IPS-NIHi11 (cell line): ENCODE results near the gene MS4A6E.
"Not testable (repeated sequence)": the region's sequence is repeated elsewhere in the genome, so short reads cannot be mapped to it uniquely, and the experiment has no call there.

Experiments used
- DNase-seq: peaks from one replicate; pipeline ENCODE4 v3.0.0; 2012; ENCODE audit warnings: mixed read lengths, low spot score

The MS4A6E gene

DNA sequence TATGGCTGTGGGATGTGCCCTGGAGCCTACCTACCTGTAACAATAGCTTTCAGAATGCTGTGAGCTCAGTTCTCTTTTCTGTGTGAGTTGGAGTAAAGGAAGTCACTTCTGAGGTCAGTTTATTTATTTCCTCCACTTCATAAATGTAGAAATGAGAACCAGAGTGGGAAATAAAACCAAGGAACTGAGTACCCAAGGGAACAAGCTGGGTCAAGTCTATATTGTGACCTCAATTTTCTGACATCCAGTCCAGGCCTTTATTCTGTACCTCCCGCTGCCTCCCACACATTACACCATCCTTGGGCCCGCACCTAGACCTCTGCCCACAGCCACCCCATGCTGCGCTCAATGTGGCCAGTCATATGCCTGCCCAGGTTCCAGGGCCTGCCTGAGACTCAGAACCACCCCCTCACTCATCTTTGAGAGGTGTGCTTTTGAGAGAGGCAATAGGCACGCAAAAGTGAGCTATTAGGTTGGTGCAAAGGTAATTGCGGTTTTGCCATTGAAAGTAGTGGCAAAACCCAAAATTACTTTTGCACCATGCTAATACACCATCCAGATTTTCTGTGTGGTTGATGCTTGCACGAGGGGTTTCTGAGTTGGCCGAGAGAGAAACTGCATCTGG, 9.8 kb downstream of the MS4A6E start:
- DNase-seq = no peak

DNA sequence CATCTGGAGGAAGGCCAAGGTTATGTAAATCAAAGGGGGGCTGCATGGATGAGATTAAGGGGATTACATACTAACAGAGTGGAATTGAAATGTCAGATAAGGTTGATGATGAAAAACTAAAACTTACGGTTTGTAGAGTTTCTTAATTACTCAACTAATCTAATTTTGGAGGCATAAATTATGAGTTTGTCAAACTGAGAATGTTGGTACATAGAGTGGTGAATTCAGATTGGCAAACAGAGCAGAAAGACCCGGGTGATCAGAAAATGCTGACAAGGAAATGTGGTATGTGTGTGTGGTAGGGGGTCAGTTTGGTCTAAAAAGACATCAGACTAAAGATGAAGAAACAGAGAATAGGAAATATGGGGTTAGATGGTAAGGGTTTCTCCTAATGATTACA, 11.0 kb downstream of the MS4A6E start:
- DNase-seq = no peak

DNA sequence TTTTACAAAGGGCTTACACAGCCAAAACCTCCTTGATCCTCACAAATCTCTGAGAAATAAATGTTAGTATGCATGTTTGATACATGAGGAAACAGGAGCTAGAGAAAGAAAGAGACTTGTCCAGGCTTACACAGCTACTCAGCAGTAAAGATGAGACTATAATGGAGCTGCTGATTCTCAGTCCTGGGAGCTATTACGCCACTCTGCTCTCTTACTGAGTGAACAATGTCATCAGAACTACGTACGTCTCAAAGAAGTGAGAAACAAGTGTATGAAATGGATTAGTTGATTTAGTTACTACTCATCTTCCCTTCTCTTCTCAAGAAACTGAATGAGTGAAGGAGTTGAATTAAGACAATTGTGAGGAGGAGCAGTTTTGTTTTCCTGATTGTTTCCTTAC, 12.3 kb downstream of the MS4A6E start:
- no peak for DNase-seq

DNA sequence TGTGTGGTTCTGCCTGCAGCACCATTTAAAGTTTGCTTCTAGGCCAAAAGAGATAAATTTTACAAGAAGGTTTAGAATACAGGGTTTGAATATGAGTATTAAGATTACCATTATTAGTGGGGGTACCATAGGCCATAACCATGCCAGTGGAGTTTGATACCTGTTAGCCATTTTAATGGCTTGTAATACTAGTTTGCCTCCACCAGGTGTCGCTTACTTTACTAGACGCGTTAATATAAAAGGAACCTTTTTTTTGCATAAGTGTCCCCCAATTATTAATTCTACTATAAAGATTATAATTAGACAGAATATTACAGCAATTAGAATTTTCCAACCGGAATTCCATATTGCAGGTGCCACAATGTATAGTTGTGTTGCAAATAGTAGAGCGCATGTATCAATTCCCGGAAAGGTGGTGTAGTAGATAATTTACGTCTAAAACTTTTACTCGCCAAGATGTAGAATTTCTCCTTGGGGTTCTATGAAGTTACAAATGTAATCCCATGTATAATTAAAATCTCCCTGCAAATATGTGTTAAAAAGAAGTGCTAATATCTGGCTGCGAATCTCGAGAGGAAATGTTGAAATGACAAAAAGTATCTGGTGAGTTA, 16.1 kb downstream of the MS4A6E start:
- DNase-seq = peak; percentile 21

DNA sequence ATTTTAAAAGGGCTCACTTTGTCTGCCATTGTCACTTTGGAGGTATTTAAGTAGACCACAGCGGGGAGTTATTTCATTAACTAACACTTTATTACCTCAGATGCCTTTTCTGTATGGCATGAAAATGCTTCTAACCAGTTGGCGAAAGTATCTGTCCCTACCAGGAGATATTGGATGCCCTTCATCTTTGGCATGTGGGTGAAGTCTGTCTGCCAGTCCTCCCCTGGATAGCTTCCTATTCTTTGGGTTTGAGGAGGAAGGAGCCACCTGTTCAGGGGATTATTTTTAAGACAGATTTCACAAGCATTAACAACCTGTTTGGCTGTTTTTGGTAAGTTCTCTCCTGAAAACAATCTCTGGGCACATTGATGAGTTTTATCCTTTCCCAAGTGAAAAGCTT, 17.1 kb downstream of the MS4A6E start:
- no peak for DNase-seq

DNA sequence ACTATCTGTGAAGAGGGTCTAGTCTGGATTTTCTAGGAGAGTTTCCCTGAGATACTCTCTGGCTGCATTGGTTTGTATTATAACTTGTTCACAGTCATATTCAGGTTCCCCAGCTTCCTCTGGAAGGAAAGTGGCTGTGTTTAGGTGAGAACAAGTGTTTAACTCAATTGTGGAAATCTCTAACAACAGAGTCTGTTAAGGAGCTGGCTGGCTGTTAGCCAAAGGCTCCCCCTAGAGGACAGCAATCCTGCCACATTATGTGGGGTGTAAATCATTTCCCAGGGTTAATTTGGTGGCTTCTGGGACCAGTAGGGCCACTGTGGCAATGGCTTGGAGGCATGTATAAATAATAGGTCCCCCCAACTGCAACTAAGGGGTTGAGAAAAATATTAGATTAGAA, 18.4 kb downstream of the MS4A6E start:
- DNase-seq = peak; percentile 17

DNA sequence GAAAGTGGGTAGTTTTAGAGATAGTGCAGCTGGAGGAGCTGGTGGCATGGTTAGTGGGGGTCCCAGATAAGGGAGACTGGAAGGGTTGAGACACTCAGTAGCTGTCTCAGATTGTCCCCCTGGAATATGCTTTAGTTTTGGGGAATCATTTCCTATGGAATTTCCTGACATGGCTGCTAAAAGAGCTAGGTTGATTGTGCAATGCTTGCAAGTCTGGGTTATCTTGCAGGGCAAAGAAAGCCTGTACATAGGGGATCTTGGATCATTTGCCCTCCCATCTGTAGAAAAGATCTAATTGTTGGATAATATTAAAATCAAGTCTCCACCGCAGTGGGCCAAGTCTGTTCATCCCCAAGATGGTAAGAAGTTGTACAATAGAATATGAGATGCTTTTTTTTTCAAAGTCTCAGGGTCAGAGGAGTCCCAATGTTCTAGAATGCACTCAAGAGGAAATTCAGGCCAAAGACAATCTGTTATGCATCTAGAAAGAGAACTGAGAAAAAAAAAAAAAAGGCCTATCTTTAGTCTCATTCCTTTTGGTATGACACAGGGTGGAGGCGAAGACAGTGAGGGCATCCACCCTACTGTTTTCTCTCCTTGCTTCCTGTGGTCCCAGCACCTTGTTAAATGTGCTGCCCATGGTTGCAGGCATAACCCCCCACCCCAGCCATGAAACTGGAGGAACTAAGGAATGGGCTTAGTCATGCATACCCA, 20.2 kb downstream of the MS4A6E start:
- DNase-seq = no peak

DNA sequence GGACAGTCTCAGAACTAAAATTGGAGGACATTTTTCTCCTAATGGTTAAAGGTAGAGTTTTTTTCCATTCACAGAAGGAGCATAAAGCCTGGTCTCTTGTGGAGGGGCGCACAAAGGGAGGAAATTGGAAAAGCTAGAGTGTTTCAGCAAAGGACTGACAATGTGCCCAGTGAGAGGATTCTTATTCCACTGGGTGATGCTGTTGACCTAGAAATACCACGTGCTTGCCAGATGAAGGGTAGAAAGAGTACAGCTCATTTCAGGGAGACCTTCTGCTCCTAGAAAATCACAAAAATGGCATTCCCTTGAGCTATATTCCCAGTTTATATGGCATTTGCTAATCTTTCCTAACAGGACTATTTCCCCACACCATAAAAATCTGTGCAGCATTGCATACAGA, 21.1 kb downstream of the MS4A6E start:
- no peak for DNase-seq

DNA sequence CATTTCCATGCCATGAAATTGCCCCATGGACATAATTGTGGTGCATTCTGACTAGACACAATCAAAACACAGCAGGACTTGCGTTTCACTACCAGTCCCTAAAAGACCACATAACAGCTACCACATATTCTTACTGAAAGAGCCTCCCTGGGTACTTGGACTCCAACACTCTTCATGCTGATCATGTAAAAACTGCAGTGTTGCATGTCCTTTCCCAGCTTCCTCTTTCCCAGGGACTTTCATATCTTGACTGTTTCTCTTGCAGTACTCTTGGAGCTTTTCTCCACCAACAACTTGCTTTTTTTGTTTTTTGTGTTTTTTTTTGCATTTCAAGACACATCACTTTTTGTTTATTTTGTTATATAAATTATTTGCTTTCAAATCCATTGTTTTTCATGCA, 22.9 kb downstream of the MS4A6E start:
- no peak for DNase-seq

DNA sequence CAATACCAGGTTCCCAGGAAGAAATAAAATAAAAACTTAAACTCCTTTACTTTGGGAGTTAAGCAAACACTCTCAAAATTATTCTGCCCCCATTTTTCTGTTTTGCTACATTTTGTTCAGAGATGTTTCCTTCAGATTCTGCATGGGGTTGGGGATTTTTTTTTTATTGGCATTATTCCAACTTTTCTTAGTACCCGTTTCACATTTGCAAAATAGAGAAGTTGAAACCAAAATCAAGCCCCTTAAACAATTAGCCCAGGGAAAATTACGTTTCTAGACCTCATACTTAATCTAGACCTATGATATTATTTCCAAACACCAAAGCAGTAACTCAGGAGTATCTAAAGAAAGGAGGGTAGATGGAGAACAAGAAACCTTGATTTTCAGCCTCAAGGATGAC, 30.7 kb downstream of the MS4A6E start:
- no peak for DNase-seq

DNA sequence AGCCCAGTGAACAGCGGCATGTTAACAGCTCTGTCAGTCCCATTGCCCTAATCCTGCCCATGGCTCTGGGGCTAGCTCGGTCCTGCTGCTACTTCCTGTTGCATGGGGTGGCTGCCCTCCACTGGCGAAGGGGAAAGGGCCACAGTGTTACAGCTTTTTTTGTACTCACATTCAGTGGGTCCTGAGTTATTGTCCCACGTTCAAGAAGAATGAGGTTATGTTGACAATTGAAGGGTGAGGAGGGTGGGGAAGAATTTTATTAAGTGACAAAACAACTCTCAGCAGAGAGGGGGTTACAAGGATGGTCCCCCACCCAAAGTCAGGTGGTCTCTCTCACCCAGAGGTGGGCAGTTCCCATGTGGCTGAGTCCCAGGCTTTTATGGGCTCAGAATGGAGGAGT, 33.6 kb downstream of the MS4A6E start:
- DNase-seq = no peak

DNA sequence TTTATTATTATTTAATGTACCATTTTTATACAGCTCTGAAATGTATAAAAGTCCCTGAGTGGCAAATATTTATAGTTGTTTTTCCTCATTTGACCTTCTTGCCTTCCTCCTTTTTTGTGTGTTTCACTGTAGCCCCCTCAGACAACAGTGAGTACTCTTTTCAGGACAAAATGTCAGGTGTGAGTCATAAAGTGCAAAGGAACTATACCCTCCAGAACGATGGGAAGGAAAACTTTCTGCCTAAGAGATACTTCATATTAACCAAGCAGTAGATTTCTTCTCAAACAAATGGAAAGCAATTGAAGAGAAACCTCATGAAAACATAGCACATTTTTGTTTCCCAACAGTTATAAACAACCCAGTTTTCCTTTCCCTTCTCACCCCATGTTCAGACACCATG, 35.2 kb downstream of the MS4A6E start:
- no peak for DNase-seq

DNA sequence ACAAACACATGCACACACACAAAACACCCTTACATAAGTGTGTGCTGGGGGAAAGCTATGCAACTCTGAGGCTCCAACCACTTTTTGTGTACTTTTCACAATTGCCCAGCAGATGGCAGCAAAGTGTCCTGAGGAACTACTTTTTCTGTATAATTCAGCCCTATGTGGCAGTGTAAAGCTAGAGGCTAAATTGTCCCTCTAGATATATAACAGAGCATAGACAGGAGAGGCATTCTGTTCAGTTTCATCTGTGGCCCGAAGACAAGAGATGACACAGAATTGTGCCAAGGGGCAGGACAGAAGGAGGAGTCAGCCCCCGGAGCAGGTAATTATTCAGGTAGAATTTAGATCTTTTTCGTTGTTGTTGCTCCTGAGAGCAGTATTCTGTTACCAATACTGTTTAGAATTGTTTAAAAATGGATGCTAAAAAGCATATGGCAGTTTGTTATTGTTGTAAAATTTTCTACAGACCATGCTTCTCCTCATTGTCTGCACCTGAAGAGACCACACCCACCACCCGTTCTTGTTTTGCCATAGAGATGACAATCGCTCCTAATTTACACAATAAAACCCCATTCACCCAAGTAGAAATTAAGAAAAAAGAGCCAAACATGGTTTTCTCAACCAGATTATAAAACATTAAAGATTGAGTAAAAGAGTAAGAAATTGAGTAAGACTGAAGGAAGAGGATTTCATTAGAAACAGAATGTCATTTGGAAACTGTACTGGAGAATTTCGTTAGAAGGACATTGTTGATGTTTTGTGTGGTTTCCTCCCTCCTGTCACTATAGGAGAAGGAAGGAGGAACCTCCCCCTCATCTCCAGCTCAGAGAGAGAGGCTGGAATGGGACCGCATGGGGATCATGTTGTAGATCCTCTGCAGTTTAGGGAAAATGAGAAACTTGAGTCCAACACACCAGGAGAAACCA, 36.8 kb downstream of the MS4A6E start:
- peak; percentile 75 for DNase-seq

DNA sequence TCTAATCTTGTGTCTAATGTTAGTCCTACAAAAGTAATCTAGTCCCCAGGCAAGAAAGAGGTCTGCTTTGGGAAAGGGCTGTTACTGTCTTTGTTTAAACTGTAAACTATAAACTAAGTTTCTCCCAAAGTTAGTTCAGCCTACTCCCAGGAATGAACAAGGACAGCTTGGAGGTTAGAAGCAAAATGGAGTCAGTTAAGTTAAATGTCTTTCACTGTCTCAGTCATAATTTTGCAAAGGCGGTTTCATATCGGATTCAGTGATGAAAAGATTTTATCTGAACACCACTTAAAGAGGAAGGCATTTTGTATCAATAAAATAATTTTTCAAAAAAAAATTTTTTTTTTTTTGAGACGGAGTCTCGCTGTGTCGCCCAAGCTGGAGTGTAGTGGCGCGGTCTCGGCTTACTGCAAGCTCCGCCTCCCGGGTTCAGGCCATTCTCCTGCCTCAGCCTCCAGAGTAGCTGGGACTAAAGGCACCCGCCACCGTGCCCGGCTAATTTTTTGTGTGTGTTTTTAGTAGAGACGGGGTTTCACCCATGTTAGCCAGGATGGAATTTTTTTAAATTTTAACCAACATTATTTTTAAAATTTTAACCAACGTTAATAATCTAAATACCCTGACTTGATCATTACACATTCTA, 39.3 kb downstream of the MS4A6E start:
- DNase-seq = not testable (repeated sequence)

DNA sequence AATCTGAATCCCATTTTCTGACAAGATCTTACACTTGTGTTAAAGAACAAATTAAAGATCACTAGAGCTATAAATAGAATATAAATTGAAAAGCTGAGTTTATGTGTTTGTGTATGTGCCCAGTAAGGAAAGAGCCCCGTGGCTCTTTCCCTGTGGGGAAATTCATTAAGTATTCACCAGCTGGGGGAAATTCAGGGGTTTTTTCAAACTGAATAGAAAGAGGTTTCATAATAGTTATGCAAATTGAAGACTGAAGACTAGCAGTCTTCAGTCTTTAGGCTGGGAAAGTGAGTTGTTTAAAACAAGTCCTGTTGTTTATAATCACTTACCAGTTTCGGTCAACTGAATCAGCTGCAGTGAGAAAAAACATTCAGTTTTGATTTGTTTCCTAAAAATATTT, 40.0 kb downstream of the MS4A6E start:
- DNase-seq = no peak

DNA sequence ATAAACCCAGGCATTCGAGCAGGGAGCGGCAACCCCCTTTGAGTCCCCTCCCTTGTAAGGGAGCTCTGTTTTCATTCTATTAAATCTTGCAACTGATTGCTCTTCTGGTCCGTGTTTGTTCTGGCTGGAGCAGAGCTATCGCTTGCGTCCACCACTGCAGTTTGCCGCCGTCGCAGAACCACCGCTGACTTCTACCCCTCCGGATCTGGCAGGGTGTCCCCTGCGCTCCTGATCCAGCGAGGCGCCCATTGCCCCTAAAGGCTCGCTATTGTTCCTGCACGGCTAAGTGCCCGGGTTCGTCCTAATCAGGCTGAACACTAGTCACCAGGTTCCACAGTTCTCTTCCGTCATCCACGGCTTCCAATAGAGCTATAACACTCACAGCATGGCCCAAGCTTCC, 40.8 kb downstream of the MS4A6E start:
- DNase-seq = no peak

DNA sequence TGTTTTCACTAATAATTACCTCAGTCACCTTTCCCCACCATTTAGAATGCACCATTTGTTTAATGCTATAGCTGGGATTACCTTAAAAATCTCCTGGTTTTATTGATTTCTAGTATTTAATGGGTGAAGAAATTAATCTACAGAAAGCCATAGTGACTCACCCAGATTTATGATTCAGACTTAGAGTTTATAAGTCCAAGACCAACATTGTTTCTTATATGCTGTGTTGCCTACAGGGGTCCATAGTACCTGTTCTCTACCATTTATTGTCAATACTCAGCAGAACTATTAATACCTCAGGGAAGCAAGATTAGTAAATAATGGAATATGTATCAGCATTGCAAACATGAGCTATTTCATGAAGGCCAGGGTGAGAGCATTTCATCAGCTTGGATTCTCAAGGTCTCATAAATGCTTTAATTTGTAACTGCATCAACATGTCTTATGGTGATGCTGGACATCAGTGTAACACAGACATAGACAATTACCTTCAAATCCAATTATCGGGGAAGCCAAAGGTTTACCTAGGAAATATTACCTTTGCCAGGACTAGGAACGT, 43.3 kb downstream of the MS4A6E start:
- no peak for DNase-seq

DNA sequence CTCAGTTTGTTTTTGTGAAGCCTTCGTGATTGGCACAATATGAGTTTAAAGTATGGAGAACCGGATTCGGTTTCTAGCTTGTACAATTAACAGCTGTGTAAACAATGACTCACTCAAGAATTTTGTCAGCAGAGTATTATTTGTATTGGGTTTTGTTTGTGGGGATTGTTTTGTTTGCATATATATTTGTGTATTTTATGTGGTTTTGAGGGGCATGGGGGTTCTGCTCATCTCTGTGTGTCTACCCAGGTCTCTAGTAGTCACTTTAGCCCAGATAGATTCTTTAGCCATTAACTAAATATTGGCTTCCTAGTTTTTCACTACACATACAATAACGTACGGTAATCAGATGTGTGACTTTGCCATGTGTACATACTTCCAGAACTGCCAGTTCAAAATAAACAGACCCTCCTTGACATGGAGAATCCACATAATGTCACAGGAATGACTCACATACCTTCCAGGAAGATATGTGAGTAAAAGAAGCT, 43.8 kb downstream of the MS4A6E start:
- no peak for DNase-seq

DNA sequence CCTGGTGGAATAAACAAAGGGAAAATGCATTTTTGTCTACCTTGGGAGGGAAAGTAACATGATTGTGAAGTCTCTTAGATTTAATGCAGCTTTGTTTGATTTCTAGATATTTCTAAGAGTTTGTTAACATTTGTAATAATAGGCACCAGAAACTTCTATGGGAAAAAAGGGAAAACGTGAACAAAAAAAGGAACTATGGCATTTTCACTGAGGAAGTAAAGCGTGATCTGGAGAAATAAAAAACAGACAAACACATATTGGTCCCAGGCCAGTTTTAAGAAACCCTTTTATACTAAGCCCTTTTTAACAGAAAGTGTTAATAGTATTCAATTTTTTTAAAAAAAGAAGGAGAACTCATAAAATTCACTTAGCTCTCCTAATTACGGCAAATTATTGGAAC, 44.3 kb downstream of the MS4A6E start:
- DNase-seq = no peak

DNA sequence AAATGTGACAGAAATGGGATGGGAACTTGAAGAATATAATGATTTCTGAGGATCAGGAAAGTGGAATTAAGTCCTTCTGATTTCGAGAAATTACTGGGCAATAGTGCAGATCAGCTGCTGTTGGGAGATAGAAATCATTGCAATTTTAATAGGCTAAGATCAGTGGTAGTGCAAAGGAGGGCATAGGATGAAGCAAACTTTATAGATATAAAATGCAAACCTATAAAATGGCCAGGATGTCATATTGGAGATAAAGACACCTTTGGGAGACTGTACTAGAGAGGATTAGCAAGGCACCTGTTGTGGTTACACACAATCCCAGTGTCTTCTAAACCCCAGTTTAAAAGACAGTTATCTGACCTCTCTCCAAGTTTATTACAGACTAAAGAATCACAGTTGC, 44.8 kb downstream of the MS4A6E start:
- DNase-seq = no peak

DNA sequence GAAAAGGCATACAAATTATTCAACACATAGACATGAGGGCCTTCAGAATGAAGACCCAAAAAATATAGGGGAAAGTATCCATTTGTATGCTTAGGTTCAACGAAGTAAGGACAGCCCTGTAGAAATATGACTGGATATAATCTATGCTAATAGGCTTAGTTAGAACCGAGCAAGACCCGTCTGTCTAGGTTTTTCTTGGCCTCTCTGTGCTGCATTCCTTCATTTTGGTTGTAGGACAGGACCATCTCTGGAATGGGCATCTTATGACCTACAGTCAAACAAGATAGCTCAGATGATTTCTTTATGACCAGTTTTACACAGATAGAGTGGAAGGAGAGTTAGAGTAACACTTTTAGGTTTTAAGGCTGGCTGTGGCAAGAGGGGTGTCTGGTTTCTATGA, 45.7 kb downstream of the MS4A6E start:
- DNase-seq = no peak

DNA sequence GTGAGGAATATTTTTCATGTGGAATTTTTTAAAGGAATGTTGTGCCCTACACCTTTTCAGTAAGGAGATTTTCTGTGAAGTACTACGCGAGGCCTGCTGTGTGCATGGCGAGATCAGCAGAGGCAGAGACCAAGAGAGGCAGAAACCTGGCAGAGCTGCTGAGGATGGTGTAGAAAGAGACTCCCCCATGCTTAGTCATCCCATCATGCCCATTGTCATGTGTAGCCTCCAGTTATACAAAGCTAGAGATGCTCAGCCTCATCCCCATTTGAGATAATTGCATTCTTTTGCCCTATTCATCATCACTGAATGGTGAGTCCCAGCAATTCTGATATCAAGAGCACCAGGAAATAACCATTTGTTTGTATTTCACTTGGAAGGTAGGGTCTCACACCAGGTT, 48.3 kb downstream of the MS4A6E start:
- no peak for DNase-seq
